ENCODE data around the gene TCTN2. TPM values are rescaled to one million over a fixed set of nuclear protein-coding genes. Genes with fewer than 3 reads are reported as not detected.

The TCTN2 gene
- total RNA-seq, 1 donor from 2014 or later, result 16.8 TPM

- H3K27ac Mint-ChIP-seq, result no peak overlapping the region
- DNase-seq (ENCODE audit: low spot score in 2 of 2, unreplicated experiment in 2 of 2), result no peak
- peaks cover 35% of the 10 kb centered on the region for H3K36me3 Mint-ChIP-seq
- no peaks in the 10 kb centered on the region for H3K9me3 Mint-ChIP-seq
- no peaks in the 10 kb centered on the region for H3K4me1 Mint-ChIP-seq
- H3K4me3 Mint-ChIP-seq, result no peak overlapping the region
- no peak for TF ChIP-seq CTCF (IDR thresholded peaks at IDR 0.05; ENCODE audit: unreplicated experiment)
- H3K27me3 Mint-ChIP-seq (ENCODE audit: low read depth), result no peaks in the 10 kb centered on the region
These were observed 56.0 kb downstream of the TCTN2 start for GRCh38 chr12:123726962-123727361.

- Mint-ChIP-seq H3K36me3 (peaks cover 40% of the 10 kb centered on the region), H3K4me1 (no peaks in the 10 kb centered on the region), H3K27ac (no peak overlapping the region), H3K9me3 (no peaks in the 10 kb centered on the region), H3K4me3 (no peak overlapping the region), H3K27me3 (ENCODE audit: low read depth) (no peaks in the 10 kb centered on the region)
- no peak for DNase-seq (ENCODE audit: low spot score in 2 of 2, unreplicated experiment in 2 of 2)
- no peak for TF ChIP-seq CTCF (IDR thresholded peaks at IDR 0.05; ENCODE audit: unreplicated experiment)
These were observed 57.0 kb downstream of the TCTN2 start for GRCh38 chr12:123727878-123728277.

- DNase-seq (ENCODE audit: low spot score in 2 of 2, unreplicated experiment in 2 of 2), result no peak
- no peaks in the 10 kb centered on the region for H3K9me3 Mint-ChIP-seq
- no peak for TF ChIP-seq CTCF (IDR thresholded peaks at IDR 0.05; ENCODE audit: unreplicated experiment)
- H3K36me3 Mint-ChIP-seq, result peaks cover 56% of the 10 kb centered on the region
- H3K27ac Mint-ChIP-seq, result no peak overlapping the region
- H3K4me3 Mint-ChIP-seq, result no peak overlapping the region
- no peaks in the 10 kb centered on the region for H3K27me3 Mint-ChIP-seq (ENCODE audit: low read depth)
- no peaks in the 10 kb centered on the region for H3K4me1 Mint-ChIP-seq
These were observed 60.7 kb downstream of the TCTN2 start for GRCh38 chr12:123731596-123731995.

DNA sequence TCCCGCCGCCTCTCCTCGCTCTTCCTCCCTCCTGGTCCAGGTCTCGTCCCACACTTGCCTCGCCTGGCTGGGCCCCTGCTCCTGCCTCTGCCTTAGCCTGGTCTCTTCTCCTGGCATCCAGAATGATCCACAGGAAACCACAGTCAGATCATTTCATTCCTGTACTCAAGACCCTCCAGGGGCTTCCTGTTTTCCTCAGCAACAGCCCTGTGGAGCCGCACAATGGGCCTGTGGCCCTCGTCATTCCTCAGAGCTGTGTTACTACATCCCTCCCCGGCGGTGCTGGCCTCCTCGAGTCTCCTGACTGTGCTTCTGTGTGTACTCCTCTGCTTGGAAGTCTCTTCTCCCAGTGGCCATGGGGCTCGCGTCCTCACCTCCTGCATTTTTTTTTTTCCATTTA, 61.3 kb downstream of the TCTN2 start:
- H3K36me3 Mint-ChIP-seq, result peaks cover 59% of the 10 kb centered on the region
- H3K4me3 Mint-ChIP-seq, result no peak overlapping the region
- no peaks in the 10 kb centered on the region for H3K4me1 Mint-ChIP-seq
- no peaks in the 10 kb centered on the region for H3K9me3 Mint-ChIP-seq
- H3K27ac Mint-ChIP-seq, result no peak overlapping the region
- no peak for TF ChIP-seq CTCF (IDR thresholded peaks at IDR 0.05; ENCODE audit: unreplicated experiment)
- no peaks in the 10 kb centered on the region for H3K27me3 Mint-ChIP-seq (ENCODE audit: low read depth)
- DNase-seq (ENCODE audit: low spot score in 2 of 2, unreplicated experiment in 2 of 2), result no peak

DNA sequence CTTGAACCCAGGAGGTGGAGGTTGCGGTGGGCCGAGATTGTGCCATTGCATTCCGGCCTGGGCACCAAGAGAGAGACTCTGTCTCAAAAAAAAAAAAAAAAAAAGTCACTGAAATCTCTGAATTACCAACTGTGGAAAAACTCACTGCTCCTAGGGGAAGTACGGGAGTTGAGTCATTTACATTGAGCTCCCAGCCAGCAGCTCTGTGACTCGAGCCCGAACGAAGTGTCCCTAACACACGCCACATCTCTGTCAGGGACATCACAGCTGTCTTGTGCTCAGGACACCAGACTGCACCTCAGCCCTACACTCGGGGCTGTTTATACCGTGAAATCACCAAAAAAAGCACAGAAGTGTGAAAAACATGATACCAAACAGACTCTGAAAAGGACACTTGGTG, 62.3 kb downstream of the TCTN2 start:
- Mint-ChIP-seq H3K4me1 (no peaks in the 10 kb centered on the region), H3K27me3 (ENCODE audit: low read depth) (no peaks in the 10 kb centered on the region), H3K4me3 (no peak overlapping the region), H3K27ac (no peak overlapping the region), H3K36me3 (peaks cover 56% of the 10 kb centered on the region), H3K9me3 (no peaks in the 10 kb centered on the region)
- DNase-seq (ENCODE audit: low spot score in 2 of 2, unreplicated experiment in 2 of 2), result no peak
- no peak for TF ChIP-seq CTCF (IDR thresholded peaks at IDR 0.05; ENCODE audit: unreplicated experiment)

DNA sequence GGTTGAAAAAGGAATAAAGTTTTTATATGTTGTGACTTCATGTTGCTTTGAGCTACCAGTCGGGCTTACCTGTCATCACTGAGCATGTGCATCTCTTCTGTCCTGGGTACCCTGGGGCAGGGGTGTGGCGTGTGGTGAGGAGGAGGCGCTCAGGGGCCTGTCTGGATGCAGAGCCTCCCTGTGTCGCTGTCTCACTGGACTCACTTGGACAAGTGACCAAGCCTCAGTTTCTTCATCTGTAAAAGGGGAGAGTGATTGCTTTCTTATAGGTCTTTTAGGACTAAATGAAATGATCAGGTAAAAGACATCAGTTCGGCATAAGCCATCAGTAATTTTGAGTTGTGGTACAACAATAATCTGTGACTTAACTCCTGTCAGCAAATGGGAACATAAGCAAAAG, 63.4 kb downstream of the TCTN2 start:
- no peak overlapping the region for H3K27ac Mint-ChIP-seq

More for the DNA sequence above, 63.4 kb downstream of the TCTN2 start:
- Mint-ChIP-seq H3K27me3 (ENCODE audit: low read depth) (no peaks in the 10 kb centered on the region), H3K9me3 (no peaks in the 10 kb centered on the region), H3K36me3 (peaks cover 53% of the 10 kb centered on the region), H3K4me1 (no peaks in the 10 kb centered on the region), H3K4me3 (no peak overlapping the region)
- no peak for DNase-seq (ENCODE audit: low spot score in 2 of 2, unreplicated experiment in 2 of 2)
- no peak for TF ChIP-seq CTCF (IDR thresholded peaks at IDR 0.05; ENCODE audit: unreplicated experiment)
